CD14-positive monocyte (primary cell): ENCODE results near the gene RNF151. TPM values are rescaled to one million over a fixed set of nuclear protein-coding genes. Genes with fewer than 3 reads are reported as not detected.

Experiments
- DNase-seq, 3 donors: peaks; one replicate each; pipeline ENCODE4 v3.0.0-alpha.2; 2011 to 2022
- H2AFZ ChIP-seq: 2 replicates; pipeline ENCODE4 v1.6.0; 2012; ENCODE audit warnings: mild to moderate bottlenecking, low read depth, low read length, inconsistent platforms; ENCODE audit not compliant: insufficient read depth, poor library complexity, severe bottlenecking
- H3K27ac ChIP-seq, 2 donors: 1 replicate in 1 of 2; 2 replicates in 1 of 2; pipeline ENCODE4 v1.5.1; 2012 to 2013; ENCODE audit warnings: low read length in 2 of 2, control low read depth in 1 of 2, inconsistent platforms in 1 of 2, low read depth in 1 of 2, mild to moderate bottlenecking in 1 of 2
- H3K27me3 ChIP-seq, 2 donors: one replicate each; pipeline versions ENCODE4 v1.6.0 to v1.6.1; 2011 to 2013; ENCODE audit warnings: low read length in 2 of 2; ENCODE audit not compliant: control insufficient read depth in 2 of 2, insufficient read depth in 2 of 2
- H3K36me3 ChIP-seq, 2 donors: replicated peaks in 1 of 2; 1 replicate in 1 of 2; 2 replicates in 1 of 2; pipeline versions ENCODE4 v1.5.1 to v1.6.1; 2012 to 2013; ENCODE audit warnings: low read length in 2 of 2, control low read depth in 1 of 2, inconsistent platforms in 1 of 2, mild to moderate bottlenecking in 1 of 2; ENCODE audit not compliant: insufficient read depth in 2 of 2, control insufficient read depth in 1 of 2
- H3K4me1 ChIP-seq, 2 donors: 1 replicate in 1 of 2; 2 replicates in 1 of 2; pipeline versions ENCODE4 v1.5.1 to v1.6.1; 2012 to 2013; ENCODE audit warnings: low read length in 2 of 2, control low read depth in 1 of 2, inconsistent platforms in 1 of 2, mild to moderate bottlenecking in 1 of 2, moderate library complexity in 1 of 2; ENCODE audit not compliant: insufficient read depth in 2 of 2, control insufficient read depth in 1 of 2
- H3K4me2 ChIP-seq: replicated peaks from 2 replicates; pipeline ENCODE3; 2012; ENCODE audit warnings: low read length, moderate library complexity, mild to moderate bottlenecking; ENCODE audit not compliant: poor library complexity, severe bottlenecking; ENCODE audit errors: extremely low read depth
- H3K4me3 ChIP-seq, 3 experiments: fragments of 200-600 bp in 1 of 3; sonication (generic) in 1 of 3; replicated peaks in 1 of 3; 1 replicate in 2 of 3; 2 replicates in 1 of 3; pipeline ENCODE4 v1.5.1; 2011 to 2013; ENCODE audit warnings: low read length in 3 of 3, mild to moderate bottlenecking in 3 of 3, control low read depth in 2 of 3, low read depth in 2 of 3, inconsistent platforms in 1 of 3, moderate library complexity in 1 of 3
- H3K79me2 ChIP-seq: 2 replicates; pipeline ENCODE4 v1.6.0; 2012; ENCODE audit warnings: mild to moderate bottlenecking, control low read depth, inconsistent platforms, low read length, moderate library complexity; ENCODE audit not compliant: insufficient read depth
- H3K9ac ChIP-seq: 2 replicates; pipeline ENCODE4 v1.6.0; 2017; ENCODE audit warnings: low read length, mild to moderate bottlenecking; ENCODE audit not compliant: insufficient read depth, poor library complexity, severe bottlenecking
- H3K9me3 ChIP-seq, 2 donors: replicated peaks in 1 of 2; 1 replicate in 1 of 2; 2 replicates in 1 of 2; pipeline versions ENCODE4 v1.5.1 to v1.6.1; 2012 to 2013; ENCODE audit warnings: low read length in 2 of 2, control low read depth in 1 of 2; ENCODE audit not compliant: control insufficient read depth in 1 of 2, insufficient read depth in 1 of 2
- H4K20me1 ChIP-seq: 2 replicates; pipeline ENCODE4 v1.6.0; 2012; ENCODE audit warnings: mild to moderate bottlenecking, low read length, control low read depth, moderate library complexity; ENCODE audit not compliant: insufficient read depth
- H3K27ac Mint-ChIP-seq, 7 donors: one replicate each; pipeline ENCODE4 v1.8.0; 2020; ENCODE audit warnings: mild to moderate bottlenecking in 7 of 7, mixed read lengths in 7 of 7, moderate library complexity in 6 of 7, inconsistent platforms in 2 of 7
- H3K27me3 Mint-ChIP-seq, 3 donors: one replicate each; pipeline ENCODE4 v1.8.0; 2021 to 2022; ENCODE audit warnings: low read depth in 3 of 3, mild to moderate bottlenecking in 3 of 3, mixed read lengths in 3 of 3, moderate library complexity in 3 of 3, inconsistent platforms in 1 of 3
- H3K36me3 Mint-ChIP-seq, 2 donors: one replicate each; pipeline ENCODE4 v1.8.0; 2020; ENCODE audit warnings: mixed read lengths in 2 of 2, inconsistent platforms in 1 of 2, mild to moderate bottlenecking in 1 of 2
- H3K4me1 Mint-ChIP-seq: one replicate; pipeline ENCODE4 v1.8.0; 2020; ENCODE audit warnings: mild to moderate bottlenecking, mixed read lengths
- H3K4me3 Mint-ChIP-seq, 2 donors: one replicate each; pipeline ENCODE4 v1.8.0; 2020; ENCODE audit warnings: mild to moderate bottlenecking in 2 of 2, mixed read lengths in 2 of 2, moderate library complexity in 1 of 2
- H3K9me3 Mint-ChIP-seq, 7 donors: one replicate each; pipeline ENCODE4 v1.8.0; 2020 to 2022; ENCODE audit warnings: mixed read lengths in 7 of 7, mild to moderate bottlenecking in 6 of 7, moderate library complexity in 6 of 7, inconsistent platforms in 2 of 7
- WGBS: methylation state at CpG from one replicate; pipeline ENCODE4 v1.1.5; 2013; ENCODE audit warnings: missing lambda C conversion rate; ENCODE audit not compliant: insufficient coverage; 5-methylcytosine and 5-hydroxymethylcytosine counted together
- intact Hi-C, 2 donors: fragments of 100-400 bp; cut with micrococcal nuclease; formaldehyde crosslinking; loops; one replicate each; pipeline versions ENCODE4 v1.15.0 to v1.15.1; 2023
- polyA plus RNA-seq, 3 donors: library from polyadenylated mRNA; depleted of rRNA in 1 of 3; unstranded in 2 of 3; stranded (reverse) in 1 of 3; fragments of 300-500 nt in 2 of 3; fragments of >200 nt in 1 of 3; fragmentation: Illumina TruSeq in 2 of 3; gene quantifications; 1 replicate in 2 of 3; 2 replicates in 1 of 3; pipeline ENCODE4 v1.2.3, GENCODE V29; 2012 to 2021
- TF ChIP-seq, protein P1 (sequence below): fragments of 200-600 bp; IDR thresholded peaks from one replicate; pipeline ENCODE4 v1.8.0; 2022; ENCODE audit warnings: antibody characterized with exemption, mild to moderate bottlenecking

The RNF151 gene
- polyA plus RNA-seq, 3 donors = not detected

GRCh38 chr16:1998360-1998835 is 31.7 kb downstream of the RNF151 start:
- no peak overlapping the region for H3K4me3 ChIP-seq
- DNase-seq = no peak
- Mint-ChIP-seq H3K4me1 (peaks cover 1% of the 10 kb centered on the region), H3K27me3 (peaks cover 0 to 4% (median 0%) of the 10 kb centered on the region in 3 donors), H3K4me3 (no peak overlapping the region), H3K9me3 (peaks cover 0 to 1% (median 0%) of the 10 kb centered on the region in 7 donors), H3K36me3 (peaks cover 47 to 59% of the 10 kb centered on the region in 2 donors), H3K27ac (no peak overlapping the region)
- H3K4me1 ChIP-seq = no peaks in the 10 kb centered on the region
- H3K27ac ChIP-seq = no peak overlapping the region
- H3K4me2 ChIP-seq = no peak overlapping the region
- no peaks in the 10 kb centered on the region for H3K27me3 ChIP-seq
- whole genome bisulfite sequencing = 96% methylated on average over 24 of the region's 27 CpGs
- peaks cover 2% of the 10 kb centered on the region for H3K79me2 ChIP-seq
- H3K9me3 ChIP-seq = no peaks in the 10 kb centered on the region
- peaks cover 14% of the 10 kb centered on the region for H4K20me1 ChIP-seq
- no peak overlapping the region for H3K9ac ChIP-seq
- intact Hi-C loops = no loop called here
- no peak overlapping the region for H2AFZ ChIP-seq
- TF ChIP-seq, protein P1, sequence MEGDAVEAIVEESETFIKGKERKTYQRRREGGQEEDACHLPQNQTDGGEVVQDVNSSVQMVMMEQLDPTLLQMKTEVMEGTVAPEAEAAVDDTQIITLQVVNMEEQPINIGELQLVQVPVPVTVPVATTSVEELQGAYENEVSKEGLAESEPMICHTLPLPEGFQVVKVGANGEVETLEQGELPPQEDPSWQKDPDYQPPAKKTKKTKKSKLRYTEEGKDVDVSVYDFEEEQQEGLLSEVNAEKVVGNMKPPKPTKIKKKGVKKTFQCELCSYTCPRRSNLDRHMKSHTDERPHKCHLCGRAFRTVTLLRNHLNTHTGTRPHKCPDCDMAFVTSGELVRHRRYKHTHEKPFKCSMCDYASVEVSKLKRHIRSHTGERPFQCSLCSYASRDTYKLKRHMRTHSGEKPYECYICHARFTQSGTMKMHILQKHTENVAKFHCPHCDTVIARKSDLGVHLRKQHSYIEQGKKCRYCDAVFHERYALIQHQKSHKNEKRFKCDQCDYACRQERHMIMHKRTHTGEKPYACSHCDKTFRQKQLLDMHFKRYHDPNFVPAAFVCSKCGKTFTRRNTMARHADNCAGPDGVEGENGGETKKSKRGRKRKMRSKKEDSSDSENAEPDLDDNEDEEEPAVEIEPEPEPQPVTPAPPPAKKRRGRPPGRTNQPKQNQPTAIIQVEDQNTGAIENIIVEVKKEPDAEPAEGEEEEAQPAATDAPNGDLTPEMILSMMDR = no peak
- H3K36me3 ChIP-seq = peaks cover 52 to 67% of the 10 kb centered on the region in 2 donors

DNA sequence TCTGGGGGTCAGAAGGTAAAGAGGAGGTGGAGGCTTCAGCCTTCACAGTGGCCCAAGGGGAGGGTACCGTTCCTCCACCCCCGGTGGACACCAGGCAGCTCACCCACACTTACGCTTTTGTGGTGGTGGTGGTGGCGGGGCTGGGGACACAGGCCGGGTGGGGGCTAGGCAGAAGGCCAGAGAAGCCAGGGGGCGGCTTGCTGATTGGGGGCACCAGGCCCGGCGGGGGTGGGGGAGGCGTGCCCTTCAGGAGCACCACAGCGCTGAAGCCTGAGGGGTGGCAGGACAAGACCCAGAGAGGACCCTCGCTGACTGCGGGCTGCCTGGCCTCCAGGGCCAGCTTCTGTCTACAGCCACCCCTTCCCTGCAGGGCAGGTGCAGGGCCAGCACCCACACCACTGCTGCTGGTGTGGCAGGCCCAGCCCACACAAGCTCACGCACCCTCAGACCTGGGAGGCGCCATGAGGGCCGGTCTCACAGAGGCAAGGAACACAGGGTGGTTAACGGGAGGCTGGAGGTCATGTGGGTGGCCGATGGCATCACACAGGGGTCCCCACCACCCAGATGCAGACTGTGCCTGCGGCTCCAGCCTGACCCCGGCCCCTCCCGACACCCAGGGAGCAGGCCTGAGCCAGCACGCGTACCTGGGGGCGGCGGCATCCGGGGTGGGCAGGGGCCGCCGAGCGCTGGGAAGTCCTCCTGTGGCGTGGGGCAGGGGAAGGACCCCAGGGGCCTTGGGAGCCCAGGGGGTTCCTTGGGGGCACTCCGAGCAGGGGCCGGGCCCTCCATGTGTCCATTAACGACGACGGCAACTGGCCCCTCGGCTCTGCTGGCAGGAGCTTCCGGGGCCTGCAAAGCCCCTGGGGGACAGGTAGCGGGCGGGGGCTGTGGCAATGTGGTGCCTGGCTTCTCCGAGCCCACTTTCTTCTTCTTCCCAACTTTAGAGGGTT is 32.5 kb downstream of the RNF151 start:
- no peak overlapping the region for H3K27ac Mint-ChIP-seq
- H3K9me3 Mint-ChIP-seq = no peaks in the 10 kb centered on the region
- H3K4me1 ChIP-seq = peaks cover 3 to 4% of the 10 kb centered on the region in 2 donors
- peaks cover 52 to 69% of the 10 kb centered on the region in 2 donors for H3K36me3 ChIP-seq
- H3K79me2 ChIP-seq = peaks cover 7% of the 10 kb centered on the region
- H4K20me1 ChIP-seq = peaks cover 21% of the 10 kb centered on the region
- no peaks in the 10 kb centered on the region for H3K9me3 ChIP-seq
- DNase-seq = no peak
- no peaks in the 10 kb centered on the region for H3K27me3 ChIP-seq
- H3K27me3 Mint-ChIP-seq = no peaks in the 10 kb centered on the region
- H3K4me2 ChIP-seq = no peak overlapping the region
- H2AFZ ChIP-seq = no peak overlapping the region
- no peak overlapping the region for H3K9ac ChIP-seq
- H3K4me3 ChIP-seq = no peak overlapping the region
- peaks cover 47 to 59% of the 10 kb centered on the region in 2 donors for H3K36me3 Mint-ChIP-seq
- no peak overlapping the region for H3K4me3 Mint-ChIP-seq
- peaks cover 2% of the 10 kb centered on the region for H3K4me1 Mint-ChIP-seq
- intact Hi-C loops = no loop called here
- H3K27ac ChIP-seq = no peak overlapping the region
- TF ChIP-seq, protein P1 = no peak
- WGBS = 96% methylated on average over 32 of the region's 39 CpGs
